MM.1S (cell line): Measurements from ENCODE around the gene GZMH.

Experiments used
- DNase-seq: peaks from one replicate; pipeline ENCODE4 v3.0.0-alpha.2; 2015
- H2AFZ ChIP-seq: fragments of 300-600 bp; sonication (generic); 2 replicates; pipeline ENCODE4 v1.6.0; 2016; ENCODE audit warnings: antibody characterized with exemption, low read length
- H3F3A ChIP-seq: fragments of 300-600 bp; sonication (generic); 2 replicates; pipeline ENCODE4 v1.6.1; 2016; ENCODE audit warnings: mild to moderate bottlenecking, antibody characterized with exemption, low read length, moderate library complexity, mixed read lengths; ENCODE audit not compliant: insufficient read depth
- H3K27ac ChIP-seq: fragments of 300-600 bp; sonication (generic); 2 replicates; pipeline ENCODE4 v1.5.1; 2016; ENCODE audit warnings: mild to moderate bottlenecking, low read length
- H3K27me3 ChIP-seq: fragments of 300-600 bp; sonication (generic); replicated peaks from 2 replicates; pipeline ENCODE4 v1.6.0; 2016; ENCODE audit warnings: low read length; ENCODE audit not compliant: insufficient read depth
- H3K36me3 ChIP-seq: fragments of 300-600 bp; sonication (generic); replicated peaks from 2 replicates; pipeline ENCODE4 v1.6.1; 2016; ENCODE audit warnings: mild to moderate bottlenecking, low read length, mixed read lengths; ENCODE audit not compliant: insufficient read depth
- H3K4me1 ChIP-seq: fragments of 300-600 bp; sonication (generic); 2 replicates; pipeline ENCODE4 v1.6.1; 2016; ENCODE audit warnings: low read length, mixed read lengths
- H3K4me2 ChIP-seq: fragments of 300-600 bp; sonication (generic); 2 replicates; pipeline ENCODE4 v1.6.0; 2016; ENCODE audit warnings: low read depth, low read length
- H3K4me3 ChIP-seq: fragments of 300-600 bp; sonication (generic); 2 replicates; pipeline ENCODE4 v1.5.1; 2016; ENCODE audit warnings: low read length, mixed read lengths
- H3K79me2 ChIP-seq: fragments of 300-600 bp; sonication (generic); 2 replicates; pipeline ENCODE4 v1.6.1; 2016; ENCODE audit warnings: mixed run types, low read length, mixed read lengths
- H3K9ac ChIP-seq: fragments of 300-600 bp; sonication (generic); 2 replicates; pipeline ENCODE4 v1.6.1; 2016; ENCODE audit warnings: low read length, mixed read lengths
- H3K9me2 ChIP-seq: fragments of 300-600 bp; sonication (generic); replicated peaks from 2 replicates; pipeline ENCODE4 v1.6.1; 2016; ENCODE audit warnings: mild to moderate bottlenecking, low read length, mixed read lengths; ENCODE audit not compliant: insufficient read depth
- H3K9me3 ChIP-seq: fragments of 300-600 bp; sonication (generic); replicated peaks from 2 replicates; pipeline ENCODE4 v1.6.1; 2016; ENCODE audit warnings: mild to moderate bottlenecking, low read length, mixed read lengths; ENCODE audit not compliant: insufficient read depth
- H4K20me1 ChIP-seq: fragments of 300-600 bp; sonication (generic); 2 replicates; pipeline ENCODE4 v1.6.1; 2016; ENCODE audit warnings: mild to moderate bottlenecking, low read length, moderate library complexity, mixed read lengths; ENCODE audit not compliant: insufficient read depth
- CTCF ChIP-seq: fragments of 300-600 bp; sonication (generic); IDR thresholded peaks from 2 replicates; pipeline ENCODE4 v1.5.1; 2016; ENCODE audit warnings: antibody characterized with exemption, low read length, mixed read lengths
- EZH2 ChIP-seq: fragments of 300-600 bp; sonication (generic); optimal IDR thresholded peaks from 2 replicates; pipeline ENCODE3; 2017; ENCODE audit warnings: low read depth, mild to moderate bottlenecking, antibody characterized with exemption, low read length, mixed read lengths
- EZH2phosphoT487 ChIP-seq: fragments of 300-600 bp; sonication (generic); IDR thresholded peaks from 2 replicates; pipeline ENCODE4 v1.6.1; 2018; ENCODE audit warnings: antibody characterized with exemption, low read length

The GZMH gene

GRCh38 chr14:24629521-24629920 is 20.0 kb upstream of the GZMH start:
- H3K27ac ChIP-seq, result no peak overlapping the region
- no peak overlapping the region for H3K4me3 ChIP-seq
- H3K9me2 ChIP-seq, result no peaks in the 10 kb centered on the region
- no peak overlapping the region for H3K9ac ChIP-seq
- H3K4me2 ChIP-seq, result no peak overlapping the region
- H3K4me1 ChIP-seq, result no peaks in the 10 kb centered on the region
- no peaks in the 10 kb centered on the region for H4K20me1 ChIP-seq
- no peak overlapping the region for H2AFZ ChIP-seq
- no peaks in the 10 kb centered on the region for H3K79me2 ChIP-seq
- no peaks in the 10 kb centered on the region for H3F3A ChIP-seq
- DNase-seq, result no peak
- no peaks in the 10 kb centered on the region for H3K9me3 ChIP-seq
- H3K36me3 ChIP-seq, result no peaks in the 10 kb centered on the region
- no peaks in the 10 kb centered on the region for H3K27me3 ChIP-seq
- TF ChIP-seq CTCF (no peak), EZH2 (no peak), EZH2phosphoT487 (no peak)

GRCh38 chr14:24613747-24614146 is 4.3 kb upstream of the GZMH start:
- no peak overlapping the region for H3K4me2 ChIP-seq
- no peaks in the 10 kb centered on the region for H4K20me1 ChIP-seq
- no peak for DNase-seq
- H3K27ac ChIP-seq, result no peak overlapping the region
- H3K36me3 ChIP-seq, result no peaks in the 10 kb centered on the region
- H3K9me2 ChIP-seq, result no peaks in the 10 kb centered on the region
- no peaks in the 10 kb centered on the region for H3K9me3 ChIP-seq
- no peak overlapping the region for H3K9ac ChIP-seq
- no peak overlapping the region for H2AFZ ChIP-seq
- H3F3A ChIP-seq, result no peaks in the 10 kb centered on the region
- H3K4me1 ChIP-seq, result peaks cover 25% of the 10 kb centered on the region
- TF ChIP-seq EZH2phosphoT487 (no peak), CTCF (no peak), EZH2 (no peak)
- H3K4me3 ChIP-seq, result no peak overlapping the region
- no peaks in the 10 kb centered on the region for H3K79me2 ChIP-seq
- H3K27me3 ChIP-seq, result no peaks in the 10 kb centered on the region

GRCh38 chr14:24613241-24613640 is 3.8 kb upstream of the GZMH start:
- Histone ChIP-seq H3K27me3 (no peaks in the 10 kb centered on the region), H4K20me1 (no peaks in the 10 kb centered on the region)

More at GRCh38 chr14:24613241-24613640, 3.8 kb upstream of the GZMH start:
- Histone ChIP-seq H3K27ac (no peak overlapping the region), H3K9me3 (no peaks in the 10 kb centered on the region), H3K9me2 (no peaks in the 10 kb centered on the region), H3K4me1 (peaks cover 29% of the 10 kb centered on the region), H3K4me3 (no peak overlapping the region), H2AFZ (no peak overlapping the region), H3K36me3 (no peaks in the 10 kb centered on the region), H3F3A (no peaks in the 10 kb centered on the region), H3K9ac (no peak overlapping the region), H3K4me2 (no peak overlapping the region), H3K79me2 (no peaks in the 10 kb centered on the region)
- no peak for DNase-seq
- TF ChIP-seq EZH2phosphoT487 (no peak), CTCF (no peak), EZH2 (no peak)
